Aorta (tissue), 5 donors: Measurements from ENCODE around the gene MVB12B. TPM values are rescaled to one million over a fixed set of nuclear protein-coding genes. Genes with fewer than 3 reads are reported as not detected.

ENCODE experiments used
- ATAC-seq: fragments of 200-7000 bp; cut with Tn5 transposase; one replicate; pipeline ENCODE4 v1.9.1; 2022; ENCODE audit warnings: moderate library complexity; ENCODE audit not compliant: low FRiP score
- DNase-seq, 2 donors: peaks; one replicate each; pipeline ENCODE4 v3.0.0-alpha.2; 2020
- H3K27ac ChIP-seq, 2 donors: one replicate each; pipeline ENCODE4 v1.5.1; 2013; ENCODE audit warnings: low read length in 2 of 2, mild to moderate bottlenecking in 2 of 2, moderate library complexity in 2 of 2, control low read depth in 1 of 2, inconsistent platforms in 1 of 2, low read depth in 1 of 2
- H3K27me3 ChIP-seq, 2 donors: one replicate each; pipeline ENCODE4 v1.6.1; 2013; ENCODE audit warnings: control low read depth in 1 of 2, low read length in 1 of 2, mild to moderate bottlenecking in 1 of 2, moderate library complexity in 1 of 2; ENCODE audit not compliant: insufficient read depth in 2 of 2, control insufficient read depth in 1 of 2
- H3K36me3 ChIP-seq, 2 donors: one replicate each; pipeline ENCODE4 v1.6.1; 2013; ENCODE audit warnings: control low read depth in 1 of 2, low read length in 1 of 2, mild to moderate bottlenecking in 1 of 2; ENCODE audit not compliant: insufficient read depth in 2 of 2, control insufficient read depth in 1 of 2
- H3K4me1 ChIP-seq, 2 donors: one replicate each; pipeline ENCODE4 v1.6.1; 2013; ENCODE audit warnings: low read length in 2 of 2, control low read depth in 1 of 2, mild to moderate bottlenecking in 1 of 2, moderate library complexity in 1 of 2; ENCODE audit not compliant: insufficient read depth in 2 of 2, control insufficient read depth in 1 of 2
- H3K4me3 ChIP-seq, 2 donors: one replicate each; pipeline ENCODE4 v1.5.1; 2013; ENCODE audit warnings: low read length in 2 of 2, control low read depth in 1 of 2, mild to moderate bottlenecking in 1 of 2
- H3K9me3 ChIP-seq: one replicate; pipeline ENCODE4 v1.6.1; 2013; ENCODE audit warnings: mild to moderate bottlenecking, low read length; ENCODE audit not compliant: control insufficient read depth
- WGBS, 2 donors: extraction: QIAGEN DNeasy Blood & Tissue Kit; methylation state at CpG; one replicate each; pipeline ENCODE4 v1.1.7; 2013; 5-methylcytosine and 5-hydroxymethylcytosine counted together
- intact Hi-C, 2 donors: fragments of 100-400 bp; cut with DNase I; formaldehyde crosslinking; loops; one replicate each; pipeline versions ENCODE4 v1.14.2 to v1.15.0; 2022
- polyA plus RNA-seq, 2 donors: library from polyadenylated mRNA; stranded (reverse); fragments of 200-250 nt; gene quantifications; one replicate each; pipeline ENCODE4 v1.2.3, GENCODE V29; 2013
- total RNA-seq, 2 donors: library from RNA; stranded (reverse); fragmentation: NEBNext Ultra II Directional; extraction: Animal tissue kit (Norgen Biotek cat#: 25700); gene quantifications; one replicate each; pipeline ENCODE4 v1.2.1, GENCODE V29; 2021
- donor health status: healthy with polysubstance abuse.
- donor health status: Bipolar disorder and iron deficiency.
- donor health status: DM: no; HTN: no; CAD: no.
- donor health status: DM: no; HTN: no; CAD: no.
- donor health status: DM: yes; HTN: yes; CAD: no.

Gene MVB12B
- total and polyA plus RNA-seq, 4 donors = 2.0 to 25.5 (median 9.5) TPM

DNA sequence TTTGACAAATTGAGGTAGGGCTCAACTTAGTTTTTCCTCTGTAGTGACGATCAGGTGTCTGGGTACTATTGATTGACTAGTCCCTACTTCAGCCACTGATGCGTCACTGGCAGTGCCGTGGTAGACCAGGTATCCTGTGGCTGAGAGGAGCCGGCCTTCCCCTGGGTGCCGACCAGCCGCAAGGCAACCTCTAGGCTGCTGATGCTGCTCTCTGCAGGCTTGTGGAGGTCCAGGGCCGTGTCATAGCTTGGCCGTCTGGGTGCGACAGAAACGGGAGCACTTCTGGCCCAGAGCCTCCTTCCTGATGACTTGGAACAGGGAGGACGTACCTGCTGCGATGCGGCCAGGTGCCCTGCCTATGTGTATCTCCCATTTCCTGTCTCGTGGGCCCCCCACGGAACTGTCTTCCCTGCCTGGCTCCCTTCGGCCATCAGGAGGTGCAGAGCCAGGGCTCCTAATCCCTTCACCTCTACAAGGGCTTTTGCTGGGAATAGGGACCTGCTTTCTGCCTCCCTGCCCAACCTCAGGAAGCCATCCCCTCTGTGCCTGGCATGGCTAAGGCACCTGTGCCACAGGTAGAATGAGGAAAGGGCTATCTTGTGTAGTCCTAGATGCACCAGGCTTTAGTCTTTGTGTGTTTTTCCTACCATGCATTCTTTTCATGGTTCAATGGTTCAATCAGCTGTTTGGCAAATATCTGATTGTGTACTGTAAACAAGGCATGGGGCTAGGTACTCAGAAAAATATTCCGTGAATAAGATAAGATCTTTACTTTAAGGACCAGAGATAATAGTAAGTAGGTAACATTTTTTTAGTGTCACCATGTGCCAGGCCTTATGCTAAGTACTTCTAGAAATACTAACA, 44.6 kb downstream of the MVB12B start:
- Histone ChIP-seq H3K4me1 (no peaks in the 10 kb centered on the region), H3K27ac (no peak overlapping the region), H3K9me3 (no peaks in the 10 kb centered on the region), H3K27me3 (no peaks in the 10 kb centered on the region), H3K4me3 (no peak overlapping the region), H3K36me3 (no peaks in the 10 kb centered on the region)
- no peak for ATAC-seq
- intact Hi-C loops = no loop called here
- no peak for DNase-seq
- WGBS, 2 donors = 97 to 99% methylated on average over 16 to 17 of the region's 17 CpGs

DNA sequence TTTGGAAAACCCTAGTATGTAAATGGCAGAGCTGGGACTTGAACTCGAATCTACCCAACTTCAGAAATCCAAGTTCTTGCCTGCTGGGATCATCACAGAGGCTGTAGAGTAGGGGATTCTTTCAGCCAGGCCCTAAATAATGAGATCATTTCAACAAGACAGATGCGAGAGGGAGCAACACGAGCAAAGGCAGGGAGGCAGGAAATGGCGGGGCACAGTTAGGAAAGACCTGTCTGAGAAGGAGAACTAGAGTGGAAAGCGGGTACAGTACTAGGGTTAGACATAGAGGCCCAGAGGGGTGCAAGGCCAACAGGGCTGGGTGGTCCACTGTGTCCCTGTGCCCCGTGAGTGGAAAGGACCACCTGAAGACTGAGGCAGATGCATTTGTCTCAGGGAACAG, 46.1 kb downstream of the MVB12B start:
- intact Hi-C loops = no loop called here
- H3K27ac ChIP-seq = no peak overlapping the region
- no peaks in the 10 kb centered on the region for H3K27me3 ChIP-seq
- H3K4me1 ChIP-seq = no peaks in the 10 kb centered on the region
- 96 to 97% methylated on average over 6 of the region's 6 CpGs for WGBS, 2 donors
- ATAC-seq (no peak), DNase-seq (no peak)
- no peak overlapping the region for H3K4me3 ChIP-seq
- H3K36me3 ChIP-seq = no peaks in the 10 kb centered on the region
- no peaks in the 10 kb centered on the region for H3K9me3 ChIP-seq

DNA sequence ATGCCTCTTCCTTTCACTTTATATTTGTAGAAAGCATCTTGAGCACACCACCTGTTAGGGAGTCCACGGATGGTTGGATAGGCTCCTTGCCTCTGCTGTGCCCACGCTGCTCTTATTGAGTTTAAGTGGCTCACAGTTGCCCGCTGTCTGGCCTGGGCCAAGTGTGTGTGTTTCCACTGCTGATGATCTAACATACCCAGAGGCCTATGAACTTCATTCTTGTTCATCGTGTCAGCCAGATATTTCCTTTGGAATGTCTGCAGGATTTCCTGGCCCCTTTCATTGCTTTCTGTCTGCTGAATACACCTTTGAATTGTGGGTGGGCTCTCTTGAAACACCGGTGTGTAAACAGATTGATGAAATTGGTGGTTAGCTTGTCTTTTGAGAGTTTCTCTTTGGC, 46.6 kb downstream of the MVB12B start:
- no peak overlapping the region for H3K27ac ChIP-seq
- no peak overlapping the region for H3K4me3 ChIP-seq
- no peaks in the 10 kb centered on the region for H3K36me3 ChIP-seq
- no peaks in the 10 kb centered on the region for H3K4me1 ChIP-seq
- intact Hi-C loops = no loop called here
- no peak for DNase-seq
- 69 to 73% methylated on average over 5 of the region's 5 CpGs for WGBS, 2 donors
- H3K27me3 ChIP-seq = no peaks in the 10 kb centered on the region
- no peaks in the 10 kb centered on the region for H3K9me3 ChIP-seq
- ATAC-seq = no peak

DNA sequence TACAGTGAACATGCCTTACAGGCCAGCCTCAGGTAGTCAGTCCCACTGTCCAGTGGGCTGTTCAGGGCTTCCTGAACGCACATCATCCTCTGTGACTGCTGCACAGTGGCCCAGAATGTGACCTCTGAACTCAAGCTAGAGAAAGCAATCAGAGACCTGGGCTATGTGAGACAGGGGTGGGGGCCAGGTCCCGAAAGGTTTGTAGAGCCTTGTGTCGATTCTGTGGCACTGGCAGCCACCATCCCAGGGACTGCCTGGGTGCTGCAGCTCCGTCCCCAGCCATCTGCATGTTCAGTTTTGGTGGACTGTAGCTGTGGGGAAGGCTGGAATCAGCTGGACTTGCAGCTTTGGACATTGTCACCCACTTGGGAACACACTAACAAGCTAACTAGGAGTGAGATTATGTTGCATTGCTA, 47.7 kb downstream of the MVB12B start:
- no peak for ATAC-seq

DNA sequence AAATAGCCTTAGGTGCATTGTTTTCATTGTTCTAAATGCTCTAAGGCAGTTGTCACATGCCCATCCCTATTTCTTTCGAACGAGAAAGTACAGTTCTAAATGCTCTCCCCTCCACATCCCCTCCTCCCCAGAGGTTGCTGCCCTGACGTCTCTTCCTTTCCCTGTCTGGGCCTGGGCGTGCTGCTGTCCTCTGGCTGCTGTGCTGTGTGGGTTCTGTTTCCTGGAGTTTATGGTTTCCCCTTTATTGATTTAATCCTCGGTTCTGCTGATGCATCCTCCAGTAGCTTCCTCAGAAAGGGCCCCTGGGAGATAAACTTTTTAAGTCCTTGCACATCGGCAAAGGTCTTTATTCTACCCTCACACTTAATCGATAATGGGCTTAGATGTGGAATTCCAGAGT, 48.8 kb downstream of the MVB12B start:
- Histone ChIP-seq H3K4me1 (no peaks in the 10 kb centered on the region), H3K4me3 (no peak overlapping the region), H3K9me3 (no peaks in the 10 kb centered on the region), H3K27me3 (no peaks in the 10 kb centered on the region), H3K27ac (no peak overlapping the region), H3K36me3 (no peaks in the 10 kb centered on the region)
- intact Hi-C loops = no loop called here
- ATAC-seq = peak; percentile 65
- WGBS, 2 donors = 86 to 87% methylated on average over 7 of the region's 7 CpGs
- peak in 1 of 2 donors; percentile 73 for DNase-seq

More for the DNA sequence above, 47.7 kb downstream of the MVB12B start:
- no peaks in the 10 kb centered on the region for H3K27me3 ChIP-seq
- DNase-seq = no peak
- intact Hi-C loops = no loop called here
- no peaks in the 10 kb centered on the region for H3K9me3 ChIP-seq
- no peak overlapping the region for H3K4me3 ChIP-seq
- 87 to 94% methylated on average over 4 of the region's 4 CpGs for WGBS, 2 donors
- H3K4me1 ChIP-seq = no peaks in the 10 kb centered on the region
- no peak overlapping the region for H3K27ac ChIP-seq
- no peaks in the 10 kb centered on the region for H3K36me3 ChIP-seq

DNA sequence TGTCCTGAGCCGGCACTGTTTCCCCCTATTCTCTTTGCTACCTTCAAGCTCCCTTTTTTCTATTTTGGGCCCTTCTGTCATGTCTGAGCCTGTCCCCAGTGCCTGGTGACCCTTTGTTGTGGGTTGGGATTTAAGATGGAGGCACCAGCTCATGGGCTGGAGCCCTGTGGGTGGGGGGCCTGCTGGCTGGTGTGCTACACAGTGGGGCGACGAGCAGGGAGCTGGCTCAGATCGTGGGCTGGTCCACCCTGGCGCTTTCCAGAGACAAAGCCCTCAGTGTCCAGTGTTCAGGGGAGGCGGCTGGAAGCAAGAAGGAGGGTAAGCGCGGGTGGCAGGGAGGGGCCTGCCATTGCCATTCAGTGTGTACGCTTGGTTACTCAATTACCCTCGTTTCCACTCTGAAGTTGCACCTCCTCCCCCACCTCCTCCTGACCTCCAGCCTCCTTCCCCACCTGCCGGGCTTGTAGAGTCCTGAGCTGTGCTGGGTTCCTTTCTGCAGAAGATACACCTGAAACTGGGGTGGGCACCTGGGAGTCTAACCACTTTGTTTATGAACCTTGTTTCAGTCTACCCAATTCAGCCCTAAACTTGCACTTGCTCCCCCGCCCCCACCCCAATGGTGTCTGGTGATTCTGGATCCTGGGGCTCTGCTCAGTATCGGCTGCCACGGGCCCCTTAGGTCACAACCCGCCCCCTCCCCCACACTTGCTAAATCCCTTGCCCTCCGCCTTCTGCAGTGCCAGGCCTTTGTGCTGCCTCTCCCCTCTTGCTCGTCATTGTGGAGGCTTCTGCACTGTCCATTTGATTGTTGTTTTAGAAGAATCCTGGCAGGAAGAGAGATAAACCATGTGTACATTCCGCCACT, 49.9 kb downstream of the MVB12B start:
- intact Hi-C loops = no loop called here
- no peaks in the 10 kb centered on the region for H3K9me3 ChIP-seq
- WGBS, 2 donors = 92 to 93% methylated on average over 18 of the region's 18 CpGs
- no peak overlapping the region for H3K4me3 ChIP-seq
- H3K27ac ChIP-seq = no peak overlapping the region
- ATAC-seq (peak; percentile 39), DNase-seq (no peak)
- no peaks in the 10 kb centered on the region for H3K4me1 ChIP-seq
- no peaks in the 10 kb centered on the region for H3K36me3 ChIP-seq
- H3K27me3 ChIP-seq = no peaks in the 10 kb centered on the region

DNA sequence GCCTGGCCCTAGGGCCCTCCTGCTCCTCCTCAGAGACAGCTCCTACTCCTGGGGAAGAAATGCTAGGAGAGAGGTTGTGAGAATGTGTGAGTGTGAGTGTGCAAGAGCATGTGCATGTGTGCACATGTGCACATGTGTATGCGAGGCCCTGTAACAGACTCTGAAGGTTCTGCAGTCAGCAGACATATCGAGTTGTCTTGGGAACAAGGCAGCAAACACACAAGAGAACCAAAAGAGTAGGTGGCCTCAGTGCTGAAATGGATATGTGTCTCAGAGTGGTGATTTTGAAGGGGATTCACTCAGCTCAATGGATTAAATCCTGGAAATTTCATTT, 50.5 kb downstream of the MVB12B start:
- Histone ChIP-seq H3K4me3 (no peak overlapping the region), H3K27ac (no peak overlapping the region), H3K4me1 (no peaks in the 10 kb centered on the region), H3K27me3 (no peaks in the 10 kb centered on the region), H3K36me3 (no peaks in the 10 kb centered on the region), H3K9me3 (no peaks in the 10 kb centered on the region)
- DNase-seq = no peak
- ATAC-seq = no peak
- intact Hi-C loops = no loop called here
- WGBS, 2 donors = 97 to 98% methylated on average over 2 of the region's 2 CpGs

DNA sequence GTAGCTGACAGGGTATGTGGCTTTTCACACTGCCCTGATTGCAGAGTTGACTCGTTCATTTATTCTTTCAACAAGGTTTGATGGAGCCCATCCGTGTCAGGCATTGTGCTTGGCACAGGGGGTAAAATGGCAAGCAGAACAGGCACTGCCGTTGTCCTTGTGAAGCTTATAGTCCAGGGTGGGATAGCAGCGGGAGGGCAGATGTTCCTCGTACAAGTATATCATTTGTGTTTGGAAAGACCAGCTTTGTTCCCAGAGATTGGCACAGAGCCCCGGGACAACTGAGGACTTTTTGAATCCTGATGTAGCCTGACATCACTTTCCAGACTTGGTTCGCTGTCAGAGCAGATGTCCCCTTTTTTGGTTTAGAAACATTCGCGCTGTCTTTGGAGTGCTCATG, 50.9 kb downstream of the MVB12B start:
- H3K4me1 ChIP-seq = no peaks in the 10 kb centered on the region
- intact Hi-C loops = no loop called here
- H3K27ac ChIP-seq = no peak overlapping the region
- 93 to 94% methylated on average over 9 of the region's 9 CpGs for WGBS, 2 donors
- ATAC-seq = no peak
- H3K4me3 ChIP-seq = no peak overlapping the region
- H3K36me3 ChIP-seq = no peaks in the 10 kb centered on the region
- H3K27me3 ChIP-seq = no peaks in the 10 kb centered on the region
- no peak for DNase-seq
- H3K9me3 ChIP-seq = no peaks in the 10 kb centered on the region

DNA sequence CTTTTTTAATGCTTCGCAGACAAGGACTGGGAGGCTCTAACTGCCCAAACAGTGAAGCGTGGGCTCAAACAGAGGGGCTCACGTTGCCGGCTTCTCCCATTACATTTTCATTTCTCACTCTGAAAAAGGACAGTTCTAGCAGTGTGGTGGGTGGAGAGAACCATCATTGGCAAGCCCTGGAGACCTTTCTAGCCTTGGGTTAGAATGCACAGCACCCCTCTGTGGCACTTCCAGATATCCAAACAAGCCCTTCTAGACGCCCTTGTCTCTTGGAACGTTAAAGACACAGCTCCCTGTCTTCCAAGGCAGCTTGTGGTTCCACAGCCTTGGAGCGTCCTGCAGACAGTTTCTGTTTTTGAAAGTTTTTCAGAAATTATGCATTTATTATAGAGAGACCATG, 52.1 kb downstream of the MVB12B start:
- H3K27ac ChIP-seq = no peak overlapping the region
- ATAC-seq (no peak), DNase-seq (no peak)
- H3K4me1 ChIP-seq = no peaks in the 10 kb centered on the region
- no peaks in the 10 kb centered on the region for H3K36me3 ChIP-seq
- H3K9me3 ChIP-seq = no peaks in the 10 kb centered on the region
- no peaks in the 10 kb centered on the region for H3K27me3 ChIP-seq
- no peak overlapping the region for H3K4me3 ChIP-seq
- intact Hi-C loops = no loop called here
- WGBS, 2 donors = 86 to 87% methylated on average over 7 of the region's 7 CpGs
